SHP77 (cell line): ENCODE results near the gene IGLL1.
A peak's percentile ranks its signal among the peaks of the same experiment; 100 is the strongest.
"Not testable (repeated sequence)": the region's sequence is repeated elsewhere in the genome, so short reads cannot be mapped to it uniquely, and the experiment has no call there.

Source experiments
- DNase-seq, 2 experiments: peaks; one replicate each; lab custom pipeline; 2025; lab: John Stamatoyannopoulos, UW

IGLL1 gene

GRCh38 chr22:23591201-23591791 lies 11.2 kb upstream of the IGLL1 start:
- DNase-seq = peak; percentile 29 to 43

DNA sequence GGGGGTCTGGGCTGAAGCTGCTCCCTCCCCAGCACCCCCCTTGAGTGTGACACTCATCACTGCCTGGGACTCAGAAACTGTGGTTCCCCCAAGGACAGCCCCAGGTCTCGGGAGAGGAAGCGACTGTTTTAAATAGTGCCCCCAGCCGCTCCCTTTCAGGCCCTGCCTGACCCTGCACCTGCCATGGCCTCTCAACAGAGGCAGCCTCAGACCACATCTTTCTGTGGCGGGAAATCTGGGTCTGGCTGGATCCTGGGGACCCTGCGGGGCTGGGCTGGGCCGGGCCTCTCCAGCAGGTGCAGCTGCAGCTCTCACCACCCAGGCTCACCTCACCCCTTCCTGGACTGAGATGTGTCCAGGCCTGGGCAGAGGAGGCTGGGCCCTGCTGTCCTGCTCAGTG lies 3.7 kb upstream of the IGLL1 start:
- DNase-seq = no peak

- no peak for DNase-seq
Observed at GRCh38 chr22:23583153-23583552, 3.1 kb upstream of the IGLL1 start.

- DNase-seq = no peak
Observed at GRCh38 chr22:23581260-23581650, 1.2 kb upstream of the IGLL1 start.

- DNase-seq = no peak
Observed at GRCh38 chr22:23580576-23581259, 628 bp upstream of the IGLL1 start.

- DNase-seq = no peak
Observed at GRCh38 chr22:23579280-23579679, 810 bp downstream of the IGLL1 start.

DNA sequence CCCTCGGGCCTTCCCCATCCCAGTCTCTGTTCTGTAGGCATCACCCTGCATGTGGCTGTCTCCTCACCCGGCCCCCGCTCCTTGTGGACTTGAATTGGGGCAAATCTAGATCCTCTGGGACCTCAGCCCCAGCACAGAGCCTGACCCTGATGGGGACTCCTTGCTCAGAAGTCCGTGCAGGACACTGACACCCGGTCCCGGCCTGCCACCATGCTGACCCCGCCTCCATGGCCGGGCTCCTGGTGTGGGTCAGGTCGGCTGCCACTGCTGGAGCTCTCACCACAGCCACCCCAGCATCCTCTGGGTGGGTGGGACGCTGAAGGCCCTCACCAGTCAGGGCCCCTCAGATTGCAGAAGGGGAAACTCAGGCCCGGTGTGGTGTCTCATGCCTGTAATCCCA lies 1.8 kb downstream of the IGLL1 start:
- no peak for DNase-seq

DNA sequence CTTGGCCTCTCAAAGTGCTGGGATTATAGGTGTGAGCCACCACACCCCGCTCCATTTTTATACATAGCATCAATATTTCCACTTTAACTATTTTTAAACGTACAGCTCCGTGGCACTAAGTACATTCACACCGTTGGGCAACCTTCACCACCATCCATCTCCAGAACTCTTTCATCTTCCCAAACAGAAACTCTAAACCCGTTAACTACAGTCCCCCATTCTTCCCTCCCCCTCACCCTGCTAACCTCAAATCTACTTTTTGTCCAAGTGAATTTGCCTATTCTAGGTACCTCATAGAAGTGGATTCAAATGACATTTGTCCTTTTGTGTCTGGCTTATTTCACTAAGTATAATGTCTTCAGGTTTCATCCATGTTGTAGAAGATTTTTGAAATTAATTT lies 3.4 kb downstream of the IGLL1 start:
- DNase-seq = no peak

GRCh38 chr22:23575601-23576000 lies 4.5 kb downstream of the IGLL1 start:
- DNase-seq = no peak

DNA sequence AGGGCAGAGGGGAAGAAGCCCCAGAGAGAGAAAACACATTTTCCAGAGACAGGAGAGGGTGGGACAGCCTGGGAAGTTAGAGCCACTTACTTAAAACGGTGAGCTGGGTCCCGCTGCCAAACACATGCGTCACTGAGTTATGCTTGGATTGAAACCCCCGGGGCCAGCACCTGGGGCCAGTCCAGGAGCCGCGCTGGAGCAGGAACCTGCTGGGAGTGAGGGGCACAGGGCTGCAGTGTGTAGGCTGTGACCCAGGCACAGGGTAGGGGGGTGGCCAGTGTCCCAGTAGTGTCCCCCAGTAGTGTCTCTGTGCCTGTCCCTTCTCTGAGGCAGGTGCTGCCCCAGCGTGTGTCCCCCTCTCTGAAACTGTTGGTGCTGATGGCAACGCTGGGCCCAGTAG lies 5.2 kb downstream of the IGLL1 start:
- DNase-seq = no peak

DNA sequence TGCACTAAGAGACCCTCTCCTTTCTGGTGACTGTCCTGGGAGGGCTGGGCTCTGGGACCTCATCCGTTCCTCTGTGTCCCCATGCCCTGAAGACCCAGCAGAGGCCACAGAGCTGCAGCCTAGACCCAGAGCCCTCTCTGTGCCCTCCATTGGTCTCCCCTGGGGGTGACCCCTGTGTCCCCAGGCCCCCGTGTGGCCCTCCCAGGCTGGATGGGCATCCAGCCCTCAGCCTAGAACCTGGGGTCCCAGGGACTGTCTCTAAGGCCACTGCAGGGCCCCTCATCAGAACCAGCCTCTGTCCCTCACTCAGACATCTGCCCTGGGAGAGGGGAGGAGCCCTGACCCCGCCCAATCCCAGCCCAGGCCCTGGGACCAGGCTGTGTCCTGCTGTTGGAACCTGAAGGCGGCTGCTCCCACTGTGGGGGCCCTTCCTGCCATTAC lies 5.7 kb downstream of the IGLL1 start:
- no peak for DNase-seq

DNA sequence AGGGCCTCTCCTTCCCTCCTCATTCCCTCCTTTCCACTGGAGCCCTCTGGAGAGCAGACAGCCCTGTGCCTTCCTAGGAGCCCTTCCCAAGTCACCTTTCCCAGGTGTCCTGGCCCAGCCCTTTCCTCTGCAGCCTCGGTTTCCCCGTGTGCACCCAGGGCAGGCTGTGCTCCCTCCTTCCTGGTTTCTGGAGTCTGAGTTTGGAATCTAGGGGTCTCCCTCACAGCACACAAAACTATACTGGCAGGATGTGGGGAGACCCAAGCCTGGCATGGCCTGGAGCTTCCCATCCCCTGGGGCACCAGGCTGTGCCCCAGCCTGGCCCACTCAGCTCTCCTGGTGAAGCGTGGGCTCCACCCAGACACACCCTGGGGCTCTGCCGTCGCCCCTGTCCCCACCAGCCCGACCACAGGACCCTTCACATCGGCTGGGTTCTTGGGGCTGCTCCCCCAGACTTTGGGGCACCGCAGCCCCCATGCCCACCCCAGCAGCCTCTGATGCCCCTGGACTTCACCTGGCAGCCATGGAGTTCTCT lies 6.3 kb downstream of the IGLL1 start:
- not testable (repeated sequence) for DNase-seq

GRCh38 chr22:23573106-23573505 lies 7.0 kb downstream of the IGLL1 start:
- not testable (repeated sequence) for DNase-seq

DNA sequence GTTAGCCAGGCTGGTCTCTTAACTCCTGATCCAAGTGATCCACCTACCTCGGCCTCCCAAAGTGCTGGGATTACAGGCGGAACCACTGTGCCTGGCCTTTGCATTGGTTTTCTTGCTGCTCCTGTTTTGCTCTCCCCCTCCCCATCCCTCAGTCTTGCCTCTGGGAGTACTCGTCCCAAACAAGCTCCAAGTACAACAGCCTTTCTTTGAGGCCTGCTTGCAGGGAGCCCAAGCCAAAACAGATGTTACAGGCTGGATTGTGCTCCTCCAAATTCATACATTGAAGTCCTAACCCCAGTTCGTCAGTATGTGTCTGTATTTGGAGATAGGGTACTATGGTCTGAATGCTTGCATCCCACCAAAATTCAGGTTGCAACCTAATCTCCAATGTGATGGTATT lies 8.6 kb downstream of the IGLL1 start:
- DNase-seq = no peak

GRCh38 chr22:23570681-23571080 lies 9.4 kb downstream of the IGLL1 start:
- peak in 1 of 2 experiments; percentile 6 for DNase-seq

GRCh38 chr22:23569716-23570115 lies 10.4 kb downstream of the IGLL1 start:
- no peak for DNase-seq

- DNase-seq = no peak
Observed at GRCh38 chr22:23569291-23569690, 10.8 kb downstream of the IGLL1 start.

DNA sequence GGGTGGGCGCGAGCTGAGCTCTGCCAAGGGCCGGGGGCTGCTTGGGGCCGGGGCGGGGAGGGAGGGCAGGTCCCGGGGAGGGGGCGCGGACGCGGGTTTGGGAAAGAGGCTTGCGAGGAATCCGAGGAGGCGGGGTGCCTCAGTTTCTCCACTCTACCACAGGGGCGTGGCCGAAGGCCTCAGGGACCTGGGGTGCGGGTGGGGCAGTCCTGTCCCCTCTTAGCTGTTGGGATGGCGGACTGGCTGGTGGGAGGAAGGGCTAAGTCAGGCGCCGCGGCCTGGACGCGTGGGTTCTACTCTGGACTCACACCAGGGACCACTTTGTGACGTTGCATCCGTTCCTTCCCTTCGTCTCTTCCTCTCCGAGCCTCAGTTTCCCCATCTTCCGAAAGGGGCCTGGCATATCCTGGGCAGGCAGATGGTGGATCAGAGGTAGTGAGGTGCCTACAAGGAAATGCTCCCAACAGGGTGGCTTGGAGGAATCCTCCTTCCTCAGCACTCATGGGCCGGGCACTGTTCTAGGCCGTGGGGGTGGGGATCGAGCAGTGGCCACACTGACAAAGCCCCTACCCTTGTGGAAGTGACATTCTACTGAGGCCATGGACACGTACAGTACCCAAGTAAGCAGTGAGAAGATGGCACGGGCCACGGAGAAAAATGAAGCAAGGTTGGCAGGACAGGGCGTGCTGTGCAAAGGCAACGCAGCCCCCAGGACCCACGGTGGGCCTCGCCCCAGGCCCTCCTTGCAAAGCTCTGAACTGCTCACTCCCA lies 13.2 kb downstream of the IGLL1 start:
- no peak for DNase-seq

DNA sequence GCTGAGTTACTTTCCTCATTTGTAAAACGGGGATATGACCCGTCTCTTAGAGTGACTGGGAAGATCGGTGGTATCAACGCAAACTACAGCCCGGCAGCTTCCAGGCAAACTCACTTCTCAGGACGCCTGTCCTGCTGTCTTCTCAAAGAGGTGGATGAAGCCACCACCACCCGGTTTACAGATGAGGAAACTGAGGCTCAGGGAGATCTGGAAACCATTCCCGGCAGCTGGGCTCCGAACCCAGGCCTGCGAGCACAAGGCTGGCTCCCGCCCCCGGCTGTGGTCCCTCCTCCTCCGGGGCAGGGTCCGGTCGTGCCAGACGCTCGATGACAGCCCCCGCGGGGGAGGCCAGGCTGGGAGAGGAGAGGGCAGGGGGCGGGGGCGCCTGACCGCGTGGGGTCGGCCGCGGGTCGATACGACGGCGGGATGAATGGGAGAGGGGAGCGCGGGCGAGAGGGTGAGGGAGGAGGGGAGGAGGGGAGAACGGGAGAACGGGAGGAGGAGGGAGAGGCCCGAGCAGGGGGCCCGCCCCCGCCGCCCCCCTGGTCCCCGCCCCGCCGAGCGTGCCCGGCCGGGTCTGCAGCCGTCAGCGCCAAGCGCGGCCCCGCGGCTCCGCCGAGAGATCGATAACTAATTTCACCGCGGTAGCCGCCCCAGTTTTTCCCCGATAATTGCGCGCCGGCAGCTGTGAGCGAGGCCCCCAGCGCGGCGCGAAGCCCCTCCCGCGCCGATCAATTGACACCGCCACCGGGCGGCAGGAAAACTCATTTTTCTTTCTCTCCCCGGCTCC lies 14.0 kb downstream of the IGLL1 start:
- DNase-seq = no peak

- peak in 1 of 2 experiments; percentile 39 for DNase-seq
Observed at GRCh38 chr22:23565305-23565914, 14.7 kb downstream of the IGLL1 start.

DNA sequence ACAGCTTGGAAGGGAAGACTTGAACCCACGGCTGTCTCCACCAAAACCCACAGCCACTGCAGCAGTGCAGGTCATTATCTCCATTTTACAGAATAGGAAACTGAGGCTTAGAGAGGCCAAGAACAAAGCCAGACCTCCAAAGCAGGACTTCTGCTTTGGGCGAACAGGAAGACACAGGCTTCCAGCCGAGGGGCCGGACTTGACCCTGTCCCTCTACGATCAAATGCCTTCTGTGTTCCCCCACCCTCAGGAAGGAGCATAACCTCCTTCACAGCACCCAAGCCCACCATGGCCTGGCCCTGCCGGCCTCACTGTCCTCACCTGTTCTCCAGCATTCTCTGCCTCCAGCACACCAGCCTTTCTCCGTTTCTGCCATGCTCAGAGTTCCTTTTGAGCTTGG lies 15.8 kb downstream of the IGLL1 start:
- DNase-seq = no peak

- no peak for DNase-seq
Observed at GRCh38 chr22:23563111-23563510, 17.0 kb downstream of the IGLL1 start.
